ENCODE measurements around the gene ZNF503.

ZNF503 gene

GRCh38 chr10:75401569-75402485, at the start of gene ZNF503:
ZNF503 (minus strand) TSS chr10:75401764; CDS start chr10:75401419, 345 bp downstream.
- peak; percentile 98 for DNase-seq (ENCODE audit: low read depth)

- no peak for DNase-seq (ENCODE audit: low read depth)
These were observed 49.4 kb upstream of the ZNF503 start for GRCh38 chr10:75450644-75451640.

GRCh38 chr10:75450075-75450445, 48.5 kb upstream of the ZNF503 start:
- no peak for DNase-seq (ENCODE audit: low read depth)

- DNase-seq (ENCODE audit: low read depth), result no peak
These were observed 48.0 kb upstream of the ZNF503 start for GRCh38 chr10:75449382-75450074.

GRCh38 chr10:75448166-75448565, 46.6 kb upstream of the ZNF503 start:
- no peak for DNase-seq (ENCODE audit: low read depth)

GRCh38 chr10:75446508-75446907, 44.9 kb upstream of the ZNF503 start:
- no peak for DNase-seq (ENCODE audit: low read depth)

- DNase-seq (ENCODE audit: low read depth), result no peak
These were observed 43.3 kb upstream of the ZNF503 start for GRCh38 chr10:75444781-75445386.

- no peak for DNase-seq (ENCODE audit: low read depth)
These were observed 41.8 kb upstream of the ZNF503 start for GRCh38 chr10:75443362-75443761.

GRCh38 chr10:75441682-75442081, 40.1 kb upstream of the ZNF503 start:
- no peak for DNase-seq (ENCODE audit: low read depth)

GRCh38 chr10:75441196-75441595, 39.6 kb upstream of the ZNF503 start:
- DNase-seq (ENCODE audit: low read depth), result no peak

GRCh38 chr10:75440271-75440793, 38.8 kb upstream of the ZNF503 start:
- DNase-seq (ENCODE audit: low read depth), result no peak

- no peak for DNase-seq (ENCODE audit: low read depth)
These were observed 38.2 kb upstream of the ZNF503 start for GRCh38 chr10:75439811-75440210.

- no peak for DNase-seq (ENCODE audit: low read depth)
These were observed 36.7 kb upstream of the ZNF503 start for GRCh38 chr10:75438275-75438674.

GRCh38 chr10:75437693-75438092, 36.1 kb upstream of the ZNF503 start:
- no peak for DNase-seq (ENCODE audit: low read depth)

GRCh38 chr10:75436896-75437295, 35.3 kb upstream of the ZNF503 start:
- DNase-seq (ENCODE audit: low read depth), result no peak

GRCh38 chr10:75435291-75435690, 33.7 kb upstream of the ZNF503 start:
- no peak for DNase-seq (ENCODE audit: low read depth)

- DNase-seq (ENCODE audit: low read depth), result no peak
These were observed 32.7 kb upstream of the ZNF503 start for GRCh38 chr10:75434291-75434690.

- DNase-seq (ENCODE audit: low read depth), result no peak
These were observed 31.7 kb upstream of the ZNF503 start for GRCh38 chr10:75433216-75433615.

- no peak for DNase-seq (ENCODE audit: low read depth)
These were observed 31.2 kb upstream of the ZNF503 start for GRCh38 chr10:75432763-75433162.

GRCh38 chr10:75432176-75432575, 30.6 kb upstream of the ZNF503 start:
- no peak for DNase-seq (ENCODE audit: low read depth)
